GM23338 (cell line): ENCODE measurements around the gene FDXR.
A peak's percentile ranks its signal among the peaks of the same experiment; 100 is the strongest.

Experiments used
- CREB1 ChIP-seq: fragments of 250-450 bp; sonication (Bioruptor Pico); IDR thresholded peaks from 2 replicates; pipeline ENCODE4 v1.5.0; 2020; ENCODE audit warnings: low read depth, mild to moderate bottlenecking, moderate library complexity
- CTCF ChIP-seq, 2 experiments: fragments of 200-600 bp in 1 of 2; sonication (generic) in 1 of 2; conservative IDR thresholded peaks; 2 replicates each; pipeline versions ENCODE4 v1.5.1 to v1.6.1; 2016 to 2017; ENCODE audit warnings: antibody characterized with exemption in 2 of 2, low read depth in 2 of 2, mild to moderate bottlenecking in 2 of 2, moderate library complexity in 1 of 2
- EZH2 ChIP-seq: fragments of 200-600 bp; sonication (generic); IDR thresholded peaks from one replicate; pipeline ENCODE4 v1.8.0; 2017; ENCODE audit warnings: antibody characterized with exemption, mild to moderate bottlenecking, low read depth; ENCODE audit not compliant: unreplicated experiment
- POLR2AphosphoS5 ChIP-seq: IDR thresholded peaks from 2 replicates; pipeline ENCODE4 v1.6.1; 2016; ENCODE audit warnings: antibody characterized with exemption, low read depth
- ZNF114 ChIP-seq: fragments of 250-450 bp; sonication (Bioruptor Pico); IDR thresholded peaks from 2 replicates; pipeline ENCODE4 v1.5.0; 2020; ENCODE audit warnings: mild to moderate bottlenecking, moderate library complexity
- ZNF462 ChIP-seq: fragments of 250-450 bp; sonication (Bioruptor Pico); IDR thresholded peaks from 2 replicates; pipeline ENCODE4 v1.5.0; 2020; ENCODE audit warnings: mild to moderate bottlenecking, moderate library complexity

GRCh38 chr17:74862108-74862901, 10.5 kb downstream of the FDXR start:
- TF ChIP-seq EZH2: no peak
- peak; percentile 84 to 92 for TF ChIP-seq CTCF (conservative IDR thresholded peaks at IDR 0.05; ENCODE audit: low read depth in 2 of 2)
- no peak for TF ChIP-seq POLR2AphosphoS5
- TF ChIP-seq ZNF114: no peak
- TF ChIP-seq CREB1 (CRISPR knock-in tag): no peak
- TF ChIP-seq ZNF462 (CRISPR knock-in tag): no peak
